Choroid plexus epithelial cell (primary cell): Measurements from ENCODE around the gene PROM2.

Experiments
- DNase-seq: peaks from one replicate; pipeline ENCODE4 v3.0.0-alpha.2; 2010; ENCODE audit warnings: low read depth
- H3K4me3 ChIP-seq: 2 replicates; pipeline ENCODE4 v1.5.1; 2011; ENCODE audit warnings: low read depth, mild to moderate bottlenecking, control low read depth, low read length, moderate library complexity
- TF ChIP-seq, protein P1 (sequence below): conservative IDR thresholded peaks from 2 replicates; pipeline ENCODE4 v1.5.1; 2011; ENCODE audit warnings: low read depth, mild to moderate bottlenecking, control low read depth, inconsistent platforms, low read length, moderate library complexity

The PROM2 gene

DNA sequence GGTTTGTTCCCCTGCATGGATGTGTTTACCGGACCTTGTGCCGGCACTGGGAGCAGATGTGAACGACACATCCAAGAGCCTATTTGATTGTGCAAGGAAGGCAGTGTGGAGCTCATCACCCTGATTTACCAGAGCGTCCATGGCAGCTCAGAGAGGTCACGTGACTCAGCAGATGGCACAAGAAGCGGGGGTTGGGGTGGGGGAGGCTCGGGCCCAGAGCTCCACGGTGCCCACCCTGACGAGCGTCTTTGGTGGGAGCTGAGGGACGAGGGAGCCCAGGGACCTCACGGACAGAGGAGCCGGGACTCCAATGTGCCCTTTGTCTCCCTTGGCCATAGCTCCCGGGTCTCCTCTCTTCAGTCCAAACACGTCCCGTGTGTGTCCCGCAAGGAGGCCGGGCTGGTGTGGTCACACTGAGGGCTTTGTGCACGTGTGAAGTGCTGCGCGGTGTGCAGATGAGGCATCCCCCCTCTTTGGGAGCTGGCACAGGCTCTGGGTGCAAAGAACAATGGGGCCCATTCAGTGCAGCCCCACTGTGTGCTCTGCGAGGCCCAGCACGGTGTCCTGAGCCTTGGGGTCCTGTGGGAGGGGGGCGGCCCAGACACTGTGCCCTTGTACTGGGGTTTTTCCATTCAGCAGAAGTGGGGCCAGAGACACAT lies 38.4 kb downstream of the PROM2 start:
- DNase-seq = no peak
- no peak overlapping the region for H3K4me3 ChIP-seq
- TF ChIP-seq, protein P1, sequence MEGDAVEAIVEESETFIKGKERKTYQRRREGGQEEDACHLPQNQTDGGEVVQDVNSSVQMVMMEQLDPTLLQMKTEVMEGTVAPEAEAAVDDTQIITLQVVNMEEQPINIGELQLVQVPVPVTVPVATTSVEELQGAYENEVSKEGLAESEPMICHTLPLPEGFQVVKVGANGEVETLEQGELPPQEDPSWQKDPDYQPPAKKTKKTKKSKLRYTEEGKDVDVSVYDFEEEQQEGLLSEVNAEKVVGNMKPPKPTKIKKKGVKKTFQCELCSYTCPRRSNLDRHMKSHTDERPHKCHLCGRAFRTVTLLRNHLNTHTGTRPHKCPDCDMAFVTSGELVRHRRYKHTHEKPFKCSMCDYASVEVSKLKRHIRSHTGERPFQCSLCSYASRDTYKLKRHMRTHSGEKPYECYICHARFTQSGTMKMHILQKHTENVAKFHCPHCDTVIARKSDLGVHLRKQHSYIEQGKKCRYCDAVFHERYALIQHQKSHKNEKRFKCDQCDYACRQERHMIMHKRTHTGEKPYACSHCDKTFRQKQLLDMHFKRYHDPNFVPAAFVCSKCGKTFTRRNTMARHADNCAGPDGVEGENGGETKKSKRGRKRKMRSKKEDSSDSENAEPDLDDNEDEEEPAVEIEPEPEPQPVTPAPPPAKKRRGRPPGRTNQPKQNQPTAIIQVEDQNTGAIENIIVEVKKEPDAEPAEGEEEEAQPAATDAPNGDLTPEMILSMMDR = no peak

DNA sequence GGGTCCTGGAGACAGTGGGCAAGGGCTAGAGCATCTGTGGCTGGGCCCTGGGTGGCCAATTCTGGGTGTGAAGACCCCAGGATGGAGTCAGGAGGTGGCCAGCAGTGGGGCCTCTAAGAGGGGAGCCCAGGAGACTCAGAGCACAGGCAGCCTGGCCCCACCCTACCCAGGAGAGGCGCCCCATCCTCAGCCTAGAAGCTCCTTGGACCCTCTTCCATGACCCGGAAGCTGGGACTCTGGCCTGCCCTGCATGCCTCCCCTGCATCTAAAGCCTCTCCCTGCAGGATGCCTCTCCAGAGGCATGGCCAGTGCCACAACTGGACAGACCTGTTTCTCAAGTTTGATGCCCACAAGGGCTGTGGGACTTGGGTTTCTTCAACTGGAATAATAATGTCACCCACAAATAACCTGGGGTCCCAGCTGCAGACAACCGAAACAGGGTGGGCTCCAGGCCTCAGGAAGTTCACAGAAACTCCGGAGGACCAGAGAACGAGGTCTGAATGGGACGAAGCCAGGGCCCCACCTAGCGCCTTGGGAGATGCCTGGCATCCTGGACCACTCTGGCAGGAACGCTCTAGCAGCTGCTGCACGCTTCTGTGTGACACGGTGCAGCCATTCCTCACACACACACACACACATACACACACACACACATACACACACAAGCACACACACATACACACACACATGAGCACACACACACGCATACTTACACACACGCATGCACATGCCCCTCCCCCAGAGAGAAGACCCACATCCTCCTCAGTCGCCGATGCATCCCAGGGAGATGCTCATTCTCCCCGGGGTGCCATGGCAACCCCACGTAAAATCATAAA lies 39.3 kb downstream of the PROM2 start:
- TF ChIP-seq, protein P1 = no peak
- H3K4me3 ChIP-seq = no peak overlapping the region
- no peak for DNase-seq

DNA sequence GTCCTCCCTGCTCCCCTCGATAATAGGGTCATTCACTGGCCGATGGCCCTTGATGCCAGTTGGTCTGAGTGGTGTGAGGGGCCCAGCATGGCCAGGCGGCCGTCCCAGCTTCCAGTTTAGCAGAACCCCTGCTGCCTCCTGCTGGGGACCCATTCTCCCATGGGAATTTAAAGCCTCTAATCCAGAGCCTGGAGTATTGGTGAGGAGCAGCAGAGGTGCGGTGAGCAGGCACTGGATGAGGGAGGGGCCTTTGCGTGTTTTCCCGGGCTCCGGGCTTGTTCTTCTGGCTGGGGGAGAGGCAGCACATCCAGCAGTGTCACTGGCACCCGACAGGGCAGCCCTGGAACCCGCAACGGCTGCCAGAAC lies 40.3 kb downstream of the PROM2 start:
- DNase-seq = no peak
- H3K4me3 ChIP-seq = no peak overlapping the region
- TF ChIP-seq, protein P1 = no peak

DNA sequence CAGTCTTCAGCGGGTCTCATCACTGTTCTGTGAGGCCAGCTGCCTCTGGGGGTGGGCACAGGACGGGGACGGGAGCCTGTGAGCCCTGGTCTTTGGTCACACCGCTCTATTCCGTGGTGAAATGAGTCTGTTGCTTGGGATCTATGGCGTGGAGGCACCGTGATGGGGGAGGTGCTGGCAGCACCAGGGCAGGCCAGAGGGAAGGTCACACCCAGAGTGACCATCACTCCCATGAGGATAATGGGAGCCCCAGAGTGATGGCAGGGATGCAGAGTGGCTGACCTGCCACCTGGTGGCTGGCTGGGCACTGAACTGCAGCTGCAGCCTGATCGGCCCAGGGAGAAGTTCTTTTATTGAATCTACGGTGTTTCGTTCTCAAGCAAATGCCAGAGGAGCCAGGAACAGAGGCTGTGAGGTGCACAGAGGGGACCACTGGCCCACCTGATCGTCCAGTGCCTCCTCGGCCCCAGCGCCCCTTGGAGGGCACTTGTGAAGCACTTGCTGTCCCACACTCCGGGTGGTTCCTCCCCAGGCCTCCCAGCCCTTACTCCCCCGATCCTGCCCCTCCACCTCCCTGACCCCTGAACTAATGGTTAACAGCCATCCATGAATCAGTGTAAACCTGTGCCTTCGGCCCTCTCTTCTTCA lies 40.8 kb downstream of the PROM2 start:
- TF ChIP-seq, protein P1 = peak; percentile 66
- no peak overlapping the region for H3K4me3 ChIP-seq
- DNase-seq = peak; percentile 36

DNA sequence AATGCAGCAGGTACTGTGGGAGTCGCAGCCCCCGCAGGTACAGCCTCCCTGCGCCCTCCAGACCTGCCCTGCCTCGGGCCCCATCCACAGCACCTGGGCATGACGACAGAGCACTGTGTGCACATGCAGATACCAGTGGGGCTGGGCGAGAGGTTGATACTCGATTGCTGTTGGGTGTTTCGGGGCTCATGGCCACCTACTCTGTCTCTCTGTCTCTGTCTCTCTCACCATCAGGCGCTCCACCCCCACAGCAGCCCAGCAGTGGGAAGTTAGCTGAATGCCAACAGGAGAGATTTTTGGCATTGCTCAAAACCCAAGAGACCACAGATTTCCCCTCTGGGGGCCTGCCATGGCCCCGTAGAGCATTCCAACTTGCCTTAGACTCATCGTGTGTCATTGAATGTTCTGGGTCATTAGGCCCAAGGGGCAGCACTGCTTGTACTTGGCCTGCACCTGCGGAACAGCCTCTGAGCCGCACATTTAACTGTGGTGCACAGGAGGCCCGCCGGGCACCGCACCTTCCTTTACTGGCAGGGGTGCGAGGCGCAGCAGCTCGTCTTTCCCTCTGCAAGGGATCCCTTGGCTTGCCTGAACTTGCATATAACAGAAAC lies 41.7 kb downstream of the PROM2 start:
- H3K4me3 ChIP-seq = no peak overlapping the region
- TF ChIP-seq, protein P1 = no peak
- DNase-seq = peak; percentile 10

DNA sequence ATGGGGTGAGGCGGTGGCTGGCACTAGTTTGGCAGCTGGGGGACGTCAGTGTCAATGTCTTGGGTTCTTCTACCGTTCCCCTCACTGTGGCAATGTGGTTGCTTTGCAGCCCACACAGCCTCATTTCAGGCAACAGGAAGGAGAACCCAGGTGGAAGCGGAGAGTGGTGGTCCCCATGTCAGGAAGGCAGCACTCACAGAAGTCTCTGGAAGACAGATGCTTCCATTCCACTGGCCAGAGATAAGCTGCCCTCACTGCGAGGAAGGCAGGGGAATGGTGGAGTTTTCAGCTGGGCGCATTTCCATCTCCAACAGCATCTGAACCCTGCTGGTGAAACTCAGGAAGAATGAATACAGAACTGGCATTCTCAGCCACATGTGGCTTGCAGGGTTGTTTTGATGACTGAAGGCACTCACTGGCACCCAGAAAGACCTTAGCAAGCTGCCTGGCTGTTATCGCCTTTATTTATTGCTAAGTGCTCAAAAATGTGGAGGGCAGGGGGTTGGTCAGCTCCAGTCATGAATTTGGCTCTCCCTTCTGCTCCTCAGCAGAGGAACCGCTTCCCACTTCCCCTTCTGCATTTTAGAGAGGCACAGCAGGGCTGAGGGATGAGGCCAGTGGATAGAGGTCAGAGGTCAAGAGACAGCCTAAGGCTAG lies 42.3 kb downstream of the PROM2 start:
- DNase-seq = peak; percentile 20
- TF ChIP-seq, protein P1 = no peak
- H3K4me3 ChIP-seq = no peak overlapping the region
